Thymus (tissue), 11 donors: ENCODE measurements around the gene CREG2. TPM values are rescaled to one million over a fixed set of nuclear protein-coding genes. Genes with fewer than 3 reads are reported as not detected.
A peak's percentile ranks its signal among the peaks of the same experiment; 100 is the strongest.
"Not testable (repeated sequence)": the region's sequence is repeated elsewhere in the genome, so short reads cannot be mapped to it uniquely, and the experiment has no call there.

ENCODE experiments used
- DNase-seq, 9 donors: peaks; one replicate each; pipeline ENCODE4 v3.0.0-alpha.2; 2013; ENCODE audit warnings: low spot score in 9 of 9, low read depth in 6 of 9, missing footprints in 1 of 9
- H3K27ac ChIP-seq, 2 donors: one replicate each; pipeline ENCODE4 v1.5.1; 2013; ENCODE audit warnings: control low read depth in 1 of 2, low read depth in 1 of 2, low read length in 1 of 2, mild to moderate bottlenecking in 1 of 2, moderate library complexity in 1 of 2
- H3K27me3 ChIP-seq, 2 donors: one replicate each; pipeline ENCODE4 v1.5.1; 2013; ENCODE audit warnings: low read length in 1 of 2; ENCODE audit not compliant: control insufficient read depth in 2 of 2, insufficient read depth in 1 of 2
- H3K36me3 ChIP-seq, 2 donors: one replicate each; pipeline ENCODE4 v1.5.1; 2013; ENCODE audit warnings: low read length in 1 of 2, mild to moderate bottlenecking in 1 of 2, moderate library complexity in 1 of 2; ENCODE audit not compliant: control insufficient read depth in 2 of 2, insufficient read depth in 2 of 2
- H3K4me1 ChIP-seq, 2 donors: one replicate each; pipeline ENCODE4 v1.5.1; 2013; ENCODE audit warnings: low read length in 2 of 2; ENCODE audit not compliant: control insufficient read depth in 2 of 2, insufficient read depth in 2 of 2
- H3K4me3 ChIP-seq, 2 donors: one replicate each; pipeline ENCODE4 v1.5.1; 2013; ENCODE audit warnings: low read length in 2 of 2, control low read depth in 1 of 2, mild to moderate bottlenecking in 1 of 2
- H3K9me3 ChIP-seq, 2 donors: one replicate each; pipeline ENCODE4 v1.5.1; 2013; ENCODE audit warnings: low read length in 1 of 2, mild to moderate bottlenecking in 1 of 2; ENCODE audit not compliant: control insufficient read depth in 2 of 2, insufficient read depth in 1 of 2
- WGBS: extraction: QIAGEN DNeasy Blood & Tissue Kit; methylation state at CpG from one replicate; pipeline ENCODE4 v1.1.7; 2013; 5-methylcytosine and 5-hydroxymethylcytosine counted together
- polyA plus RNA-seq: library from polyadenylated mRNA; stranded (reverse); fragments of 200-250 nt; gene quantifications from one replicate; pipeline ENCODE4 v1.2.3, GENCODE V29; 2013
- total RNA-seq: library from RNA; stranded (reverse); fragments of 120-200 nt; gene quantifications from one replicate; pipeline ENCODE4 v1.2.4, GENCODE V29; 2013
- donor health status: healthy.

The CREG2 gene
- total and polyA plus RNA-seq, 2 donors, result 0.07 to 0.38 TPM

DNA sequence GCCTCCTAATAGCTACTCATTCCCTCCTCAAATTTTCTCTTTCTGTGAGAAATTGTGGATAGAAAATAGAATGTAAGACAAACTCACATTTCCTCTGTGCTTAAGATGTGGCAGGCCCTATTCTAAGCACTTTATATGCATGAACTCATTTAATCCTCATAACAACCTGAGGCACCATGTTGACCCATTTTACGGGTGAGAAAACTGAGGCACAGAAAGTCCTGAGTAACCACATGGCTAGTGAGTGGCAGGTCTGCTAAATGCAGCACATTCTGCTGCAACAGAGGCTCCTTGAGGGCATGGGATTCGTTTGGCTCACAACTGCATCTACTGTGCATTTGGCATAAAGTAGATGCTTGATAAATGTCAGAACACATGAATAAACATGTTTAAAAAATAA lies 56.1 kb downstream of the CREG2 start:
- no peaks in the 10 kb centered on the region for H3K27me3 ChIP-seq
- H3K4me3 ChIP-seq, result no peak overlapping the region
- peak overlapping the region in 1 of 2 donors; percentile 78 for H3K27ac ChIP-seq
- no peaks in the 10 kb centered on the region for H3K36me3 ChIP-seq
- peaks cover 28 to 49% of the 10 kb centered on the region in 2 donors for H3K4me1 ChIP-seq
- no peaks in the 10 kb centered on the region for H3K9me3 ChIP-seq
- DNase-seq, result no peak
- 94% methylated on average over 2 of the region's 2 CpGs for WGBS

DNA sequence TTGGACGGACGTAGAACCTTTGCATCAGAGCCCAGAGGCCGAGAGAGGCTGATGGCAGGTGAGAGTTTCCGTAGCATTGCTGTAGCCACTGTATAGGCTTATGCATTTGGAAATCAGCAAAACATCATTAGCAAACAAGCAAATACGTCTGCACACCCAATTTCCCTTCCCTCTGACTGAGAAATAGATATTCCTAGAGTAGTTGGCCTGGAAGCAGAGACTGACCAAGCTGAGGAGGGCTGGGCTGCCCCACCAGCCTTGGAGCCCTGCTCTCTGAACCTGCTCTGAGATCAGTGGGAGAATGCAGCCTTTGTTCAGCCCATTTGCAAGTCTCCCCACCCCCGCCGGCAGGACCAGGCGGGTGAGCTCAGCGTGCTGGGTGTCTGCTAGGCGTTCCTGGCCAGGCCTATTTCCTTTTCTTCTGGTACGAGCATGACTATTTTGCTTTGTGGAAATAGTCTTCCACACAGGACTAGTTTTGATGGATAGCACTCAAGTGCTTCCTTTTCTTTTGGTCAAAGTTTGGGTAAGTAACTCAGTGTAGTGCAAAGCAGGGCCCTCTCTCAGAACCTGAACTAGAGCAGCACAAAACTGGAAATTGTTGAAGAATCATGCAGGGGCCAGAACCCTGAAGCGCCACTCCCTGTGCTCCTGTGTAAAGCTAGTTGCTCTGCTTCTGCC lies 56.9 kb downstream of the CREG2 start:
- no peaks in the 10 kb centered on the region for H3K9me3 ChIP-seq
- no peaks in the 10 kb centered on the region for H3K27me3 ChIP-seq
- no peaks in the 10 kb centered on the region for H3K36me3 ChIP-seq
- no peak overlapping the region for H3K4me3 ChIP-seq
- 53% methylated on average over 12 of the region's 12 CpGs for WGBS
- peak overlapping the region; percentile 74 to 78 for H3K27ac ChIP-seq
- H3K4me1 ChIP-seq, result peaks cover 28 to 49% of the 10 kb centered on the region in 2 donors
- DNase-seq, result peak in 2 of 9 donors; percentile 39 to 69

DNA sequence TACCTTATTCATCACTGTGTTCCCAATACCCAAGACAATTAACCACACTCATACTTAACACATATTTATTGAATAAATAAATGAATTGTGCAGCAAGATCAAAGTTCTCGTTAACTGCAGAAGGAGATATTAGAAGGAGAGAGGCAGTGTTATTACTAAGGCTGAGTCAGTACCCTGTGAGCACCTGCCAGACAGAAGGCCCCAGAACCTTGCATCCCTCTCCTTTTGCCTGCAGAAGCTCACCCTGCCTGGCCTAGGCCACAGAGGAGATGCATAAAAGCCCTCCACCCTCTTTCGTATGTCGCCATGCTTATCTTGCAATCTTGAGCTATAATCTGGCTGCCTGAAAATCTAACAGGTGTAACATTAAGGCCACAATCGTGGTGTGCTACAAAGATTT lies 58.3 kb downstream of the CREG2 start:
- 12% methylated on average over 4 of the region's 4 CpGs for WGBS
- Histone ChIP-seq H3K27ac (peak overlapping the region; percentile 46 to 87), H3K9me3 (no peaks in the 10 kb centered on the region)

DNA sequence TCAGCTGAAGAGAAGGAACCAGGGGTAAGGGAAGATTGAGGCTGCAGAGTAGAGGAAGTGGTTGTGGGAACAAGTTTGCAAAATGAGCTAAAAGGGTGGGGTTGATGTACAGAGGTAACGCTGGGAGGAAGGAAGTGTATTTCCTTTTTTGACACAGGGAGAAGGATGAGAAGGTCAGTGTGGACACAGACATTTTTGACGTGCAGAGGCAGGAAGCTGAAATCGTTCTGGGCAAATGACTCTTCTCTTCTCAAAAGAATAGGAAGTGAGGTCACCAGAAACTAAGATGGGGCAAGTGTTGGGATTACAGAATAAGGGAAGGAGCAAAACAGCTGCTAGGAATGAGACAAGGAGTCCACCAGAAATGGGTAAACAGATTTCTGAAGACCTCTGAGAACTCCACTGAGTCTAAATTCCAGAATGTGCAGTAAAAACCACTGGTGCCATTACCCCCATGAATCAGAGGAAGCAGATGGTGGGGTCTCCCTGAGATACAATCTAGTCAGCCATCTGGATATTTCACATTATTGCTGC lies 58.8 kb downstream of the CREG2 start:
- H3K27me3 ChIP-seq, result no peaks in the 10 kb centered on the region
- no peak overlapping the region for H3K4me3 ChIP-seq
- no peaks in the 10 kb centered on the region for H3K9me3 ChIP-seq
- peak overlapping the region; percentile 84 to 87 for H3K27ac ChIP-seq
- no peaks in the 10 kb centered on the region for H3K36me3 ChIP-seq
- 3% methylated on average over 3 of the region's 3 CpGs for WGBS
- peaks cover 28 to 49% of the 10 kb centered on the region in 2 donors for H3K4me1 ChIP-seq
- peak in 5 of 9 donors; percentile 61 to 88 (median 71) for DNase-seq

More for the DNA sequence above, 58.3 kb downstream of the CREG2 start:
- Histone ChIP-seq H3K36me3 (no peaks in the 10 kb centered on the region), H3K27me3 (no peaks in the 10 kb centered on the region), H3K4me3 (no peak overlapping the region), H3K4me1 (peaks cover 28 to 49% of the 10 kb centered on the region in 2 donors)
- peak in 2 of 9 donors; percentile 47 to 72 for DNase-seq

DNA sequence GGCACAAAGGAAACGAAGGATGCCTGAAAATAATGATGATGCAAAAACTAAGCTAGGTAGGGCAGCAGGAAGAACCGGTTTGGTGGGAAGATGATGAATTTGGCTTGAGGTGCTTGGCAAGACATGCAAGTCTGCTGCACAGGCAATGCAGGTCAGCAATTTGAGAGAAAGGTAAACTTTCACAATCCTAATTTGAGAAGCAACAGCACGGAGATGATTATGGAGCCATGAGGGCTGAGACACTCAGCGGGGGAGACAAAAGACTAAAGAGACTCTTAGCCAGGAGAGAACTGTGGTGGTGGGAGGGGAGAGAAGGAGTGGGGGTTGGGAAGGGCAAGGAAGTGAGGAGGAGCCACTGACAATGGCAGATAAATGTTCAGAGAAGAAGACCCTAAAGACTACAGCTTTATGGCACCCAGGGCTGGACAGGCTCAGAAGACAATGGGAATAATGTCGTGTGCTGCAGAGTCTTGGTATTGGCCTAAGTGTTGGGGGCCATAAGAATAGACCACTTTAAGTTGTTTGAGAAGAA lies 59.4 kb downstream of the CREG2 start:
- DNase-seq, result peak in 1 of 9 donors; percentile 46
- peak overlapping the region; percentile 84 to 87 for H3K27ac ChIP-seq
- no peak overlapping the region for H3K4me3 ChIP-seq
- 58% methylated on average over 5 of the region's 5 CpGs for WGBS
- H3K9me3 ChIP-seq, result no peaks in the 10 kb centered on the region
- H3K36me3 ChIP-seq, result no peaks in the 10 kb centered on the region
- peaks cover 28 to 47% of the 10 kb centered on the region in 2 donors for H3K4me1 ChIP-seq
- H3K27me3 ChIP-seq, result no peaks in the 10 kb centered on the region

DNA sequence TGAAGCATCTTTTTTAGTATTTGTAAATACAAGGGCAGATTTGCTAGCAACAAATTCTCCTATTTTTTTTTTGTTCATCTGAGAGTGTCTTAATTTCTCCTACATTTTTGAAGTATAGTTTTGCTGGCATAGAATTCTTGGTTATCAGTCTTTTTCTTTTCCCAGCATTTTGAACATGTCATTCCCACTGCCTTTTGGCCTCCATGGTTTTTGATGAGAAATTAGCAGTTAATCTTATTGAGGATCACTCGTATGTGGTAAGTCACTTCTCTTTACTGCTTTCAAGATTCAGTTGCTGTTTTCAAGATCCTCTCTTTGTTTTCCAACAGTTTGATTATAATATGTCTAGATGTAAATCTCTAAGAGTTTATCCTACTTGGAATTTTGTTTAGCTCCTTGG lies 61.9 kb downstream of the CREG2 start:
- H3K4me3 ChIP-seq, result no peak overlapping the region
- WGBS, result 100% methylated on average over 1 of the region's 1 CpG
- DNase-seq, result no peak
- peaks cover 24 to 29% of the 10 kb centered on the region in 2 donors for H3K4me1 ChIP-seq
- H3K36me3 ChIP-seq, result no peaks in the 10 kb centered on the region
- no peaks in the 10 kb centered on the region for H3K27me3 ChIP-seq
- H3K27ac ChIP-seq, result no peak overlapping the region
- no peaks in the 10 kb centered on the region for H3K9me3 ChIP-seq

DNA sequence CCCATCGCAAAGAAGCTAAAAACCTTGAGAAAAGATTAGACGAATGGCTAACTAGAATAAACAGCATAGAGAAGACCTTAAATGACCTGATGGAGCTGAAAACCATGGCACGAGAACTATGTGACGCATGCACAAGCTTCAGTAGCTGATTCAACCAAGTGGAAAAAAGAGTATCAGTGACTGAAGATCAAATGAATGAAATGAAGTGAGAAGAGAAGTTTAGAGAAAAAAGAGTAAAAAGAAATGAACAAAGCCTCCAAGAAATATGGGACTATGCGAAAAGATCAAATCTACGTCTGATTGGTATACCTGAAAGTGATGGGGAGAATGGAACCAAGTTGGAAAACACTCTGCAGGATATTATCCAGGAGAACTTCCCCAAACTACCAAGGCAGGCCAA lies 70.7 kb downstream of the CREG2 start:
- H3K27me3 ChIP-seq, DNase-seq, H3K27ac ChIP-seq, H3K4me3 ChIP-seq, H3K36me3 ChIP-seq, H3K9me3 ChIP-seq: not testable (repeated sequence)
- peaks cover 7 to 21% of the 10 kb centered on the region in 2 donors for H3K4me1 ChIP-seq
- 94% methylated on average over 6 of the region's 6 CpGs for WGBS

DNA sequence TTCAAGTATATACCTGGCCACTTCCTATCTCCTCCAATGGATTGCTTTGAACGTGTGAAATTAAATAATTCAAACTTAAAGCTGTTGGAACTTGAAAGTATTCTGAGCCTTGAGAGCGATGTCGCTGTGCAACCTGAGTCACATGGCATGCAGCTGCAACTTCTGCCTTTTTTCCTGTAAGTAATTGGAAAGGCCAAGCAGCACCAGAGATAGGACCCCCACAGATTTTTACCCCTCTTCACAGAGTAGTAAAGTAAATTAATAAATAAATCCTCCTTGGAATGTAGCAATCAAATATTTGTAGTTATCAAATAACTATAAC lies 75.6 kb downstream of the CREG2 start:
- Histone ChIP-seq H3K9me3 (no peaks in the 10 kb centered on the region), H3K4me1 (peaks cover 28 to 48% of the 10 kb centered on the region in 2 donors), H3K27ac (peak overlapping the region; percentile 71 to 96), H3K27me3 (no peaks in the 10 kb centered on the region), H3K4me3 (peak overlapping the region in 1 of 2 donors; percentile 5), H3K36me3 (no peaks in the 10 kb centered on the region)
- 4% methylated on average over 3 of the region's 3 CpGs for WGBS
- DNase-seq, result peak in 2 of 9 donors; percentile 63 to 89

DNA sequence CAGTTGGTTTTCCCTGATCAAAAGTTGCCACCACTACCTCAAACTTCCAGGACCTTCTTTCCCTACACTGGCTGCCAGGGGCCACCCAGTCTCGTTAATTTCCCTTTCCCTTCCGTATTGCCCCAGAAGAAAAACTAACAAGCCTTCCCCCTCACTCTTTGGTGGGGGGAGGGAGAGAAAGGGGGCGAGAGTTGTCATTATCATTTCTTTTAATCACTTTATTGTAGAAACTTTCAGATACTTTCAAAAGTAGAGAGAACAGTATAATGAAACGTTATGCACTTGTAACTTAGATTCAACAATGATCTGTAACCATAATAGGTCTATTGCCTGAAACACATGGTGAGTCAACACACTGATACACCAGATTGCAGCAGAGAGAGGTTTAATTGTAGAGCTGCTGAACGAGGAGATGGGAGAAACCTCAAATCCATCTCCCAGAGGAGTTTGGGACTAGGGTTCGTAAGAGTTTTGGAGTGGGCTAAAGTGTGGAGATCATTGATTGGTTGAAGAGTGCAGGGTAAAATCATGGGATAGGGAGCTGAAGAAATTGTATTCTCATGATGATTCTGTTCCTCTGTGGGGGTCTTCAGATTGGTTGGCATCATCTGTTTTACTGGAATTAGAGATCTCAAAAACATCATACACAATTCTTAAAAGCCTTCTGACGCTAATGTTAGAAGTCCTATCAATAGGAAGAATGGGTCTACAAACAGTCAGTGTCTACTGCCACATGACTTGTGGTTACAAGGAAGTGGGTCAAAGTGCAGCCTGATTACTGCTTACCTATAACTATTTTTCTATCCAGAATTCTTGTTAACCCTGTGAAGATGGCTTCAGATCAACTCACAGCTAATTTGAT lies 76.2 kb downstream of the CREG2 start:
- Histone ChIP-seq H3K27me3 (no peaks in the 10 kb centered on the region), H3K9me3 (no peaks in the 10 kb centered on the region), H3K4me1 (peaks cover 28 to 52% of the 10 kb centered on the region in 2 donors), H3K4me3 (peak overlapping the region in 1 of 2 donors; percentile 5), H3K36me3 (no peaks in the 10 kb centered on the region), H3K27ac (peak overlapping the region; percentile 71 to 96)
- 74% methylated on average over 7 of the region's 7 CpGs for WGBS
- peak in 4 of 9 donors; percentile 36 to 77 (median 66) for DNase-seq
